SHP77 treated with DMSO at 0.1 percent for 48 hours (cell line): ENCODE measurements around the gene STK17A.
A peak's percentile ranks its signal among the peaks of the same experiment; 100 is the strongest.
"Not testable (repeated sequence)": the region's sequence is repeated elsewhere in the genome, so short reads cannot be mapped to it uniquely, and the experiment has no call there.

Source experiments
- DNase-seq: peaks from one replicate; lab custom pipeline; 2025; lab: John Stamatoyannopoulos, UW

STK17A gene

DNA sequence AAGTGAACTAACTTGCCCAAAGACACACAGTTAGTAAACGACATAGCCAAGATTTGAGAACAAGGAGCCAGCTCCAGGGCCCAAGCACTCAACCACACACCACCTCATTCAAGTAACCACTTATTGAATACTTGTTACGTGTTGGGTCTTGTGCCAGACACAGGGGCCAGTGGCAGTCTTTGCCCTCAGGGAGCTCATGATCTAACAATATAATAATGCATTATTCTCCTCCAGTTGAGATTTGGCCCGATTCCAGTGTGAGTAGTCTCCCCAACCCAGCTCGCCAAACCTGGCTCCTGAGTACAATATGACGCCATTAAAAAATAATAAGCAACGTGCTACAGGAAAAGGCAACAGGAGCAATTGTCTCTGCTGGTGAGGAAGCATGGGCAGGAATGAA lies 14.4 kb upstream of the STK17A start:
- no peak for DNase-seq

DNA sequence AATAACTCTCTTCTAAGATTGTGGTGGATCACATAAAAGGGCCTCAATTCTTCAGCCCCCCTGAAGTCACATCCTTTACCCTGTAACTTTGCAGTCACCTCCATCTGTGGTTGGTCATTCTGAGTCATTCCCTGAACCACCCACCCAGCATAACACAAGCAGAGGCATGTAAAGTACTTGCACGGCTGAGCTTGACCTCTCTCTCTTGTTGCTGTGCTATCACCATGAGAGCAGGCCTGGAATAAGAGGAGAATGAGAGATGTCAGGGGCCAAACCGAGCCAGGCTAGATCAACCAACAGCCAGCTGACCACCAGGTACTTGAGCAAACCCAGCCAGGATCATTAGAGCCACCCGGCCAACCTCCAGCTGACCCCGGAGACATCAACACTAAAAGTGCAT lies 13.5 kb upstream of the STK17A start:
- DNase-seq, result no peak

DNA sequence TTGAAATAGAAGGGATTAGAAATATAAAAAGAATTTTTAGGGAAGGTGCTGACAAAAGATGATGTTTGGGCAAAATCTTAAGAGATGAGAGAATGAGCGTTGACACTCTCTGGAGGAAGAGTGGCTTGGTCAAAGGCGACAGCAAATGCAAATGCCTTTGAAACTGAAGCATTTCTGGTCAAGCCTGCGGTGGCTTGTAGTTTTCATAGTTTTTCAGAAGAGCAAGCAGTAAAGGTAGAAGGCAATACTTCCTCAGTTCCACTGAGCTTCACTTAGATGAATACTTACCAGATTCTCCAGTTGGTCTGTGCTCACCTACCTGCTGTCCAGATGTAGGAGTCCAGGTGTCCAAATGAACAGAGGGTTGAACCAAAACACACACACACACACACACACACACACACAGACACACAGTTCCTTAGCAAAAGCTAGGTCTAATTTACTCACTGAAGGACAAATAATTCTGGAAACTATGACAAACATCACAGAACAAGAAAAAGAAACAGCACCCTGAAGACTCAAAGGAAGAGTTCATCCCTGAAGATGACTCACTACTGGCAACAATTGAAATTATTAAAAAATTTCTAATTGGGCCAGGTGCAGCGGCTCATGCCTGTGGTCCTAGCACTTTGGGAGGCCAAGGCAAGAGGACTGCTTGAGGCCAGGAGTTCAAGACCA lies 12.1 kb upstream of the STK17A start:
- no peak for DNase-seq

- no peak for DNase-seq
These were observed 10.3 kb upstream of the STK17A start for GRCh38 chr7:43572516-43573049.

DNA sequence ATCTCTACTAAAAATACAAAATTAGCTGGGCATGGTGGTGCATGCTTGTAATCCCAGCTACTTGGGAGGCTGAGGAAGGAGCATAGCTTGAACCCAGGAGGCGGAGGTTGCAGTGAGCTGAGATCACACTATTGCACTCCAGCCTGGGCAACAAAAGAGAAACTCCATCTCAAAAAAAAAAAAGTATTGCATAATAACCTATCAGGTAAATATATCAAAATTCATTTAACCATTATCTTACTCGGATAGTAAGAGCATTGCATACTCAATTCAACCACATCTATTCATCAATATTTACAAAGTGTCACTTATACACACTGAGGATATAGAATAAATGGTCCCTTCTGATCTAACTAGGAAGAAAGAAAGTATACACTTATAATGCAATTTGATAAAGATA lies 9.1 kb upstream of the STK17A start:
- not testable (repeated sequence) for DNase-seq

- no peak for DNase-seq
These were observed 7.4 kb upstream of the STK17A start for GRCh38 chr7:43575506-43575905.

DNA sequence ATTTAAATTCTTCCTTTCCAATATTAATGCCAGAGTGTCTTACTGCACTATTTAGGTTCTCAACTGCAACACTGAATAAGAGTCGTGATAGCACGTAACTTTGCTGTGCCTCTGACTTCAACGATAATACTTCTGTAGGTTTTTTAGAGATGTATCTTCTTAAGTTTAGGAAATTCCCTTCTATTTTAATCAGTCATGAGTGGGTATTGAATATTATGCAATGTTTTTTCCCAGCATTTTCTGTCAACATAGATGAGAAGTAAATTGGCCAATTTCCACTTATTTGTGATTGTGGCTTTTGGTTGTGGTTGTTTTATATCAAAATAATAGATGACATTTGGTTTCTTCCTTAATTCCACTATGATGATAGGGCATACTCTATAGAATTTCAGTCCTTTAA lies 6.7 kb upstream of the STK17A start:
- DNase-seq, result no peak

DNA sequence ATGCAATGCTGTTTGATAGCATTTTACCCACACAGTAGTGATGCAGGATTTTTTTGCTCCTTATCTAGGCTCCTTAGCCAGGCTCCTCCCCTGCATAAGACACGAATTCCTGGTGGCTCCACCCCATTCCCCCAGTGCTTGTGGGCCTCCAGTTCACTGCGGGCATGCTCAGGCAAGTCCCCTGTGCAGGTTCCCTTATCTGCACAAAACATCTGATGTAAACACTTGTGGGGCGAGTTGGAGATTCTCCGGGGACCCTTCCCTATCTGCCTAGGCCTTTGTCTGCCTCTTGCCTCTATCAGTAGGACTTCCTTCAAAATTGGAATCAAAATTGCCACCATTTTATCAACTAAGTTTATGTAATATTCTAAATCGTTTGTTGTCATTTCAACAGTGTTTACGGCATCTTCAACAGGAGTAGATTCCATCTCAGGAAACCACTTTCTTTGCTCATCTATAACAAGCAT lies 5.4 kb upstream of the STK17A start:
- no peak for DNase-seq

DNA sequence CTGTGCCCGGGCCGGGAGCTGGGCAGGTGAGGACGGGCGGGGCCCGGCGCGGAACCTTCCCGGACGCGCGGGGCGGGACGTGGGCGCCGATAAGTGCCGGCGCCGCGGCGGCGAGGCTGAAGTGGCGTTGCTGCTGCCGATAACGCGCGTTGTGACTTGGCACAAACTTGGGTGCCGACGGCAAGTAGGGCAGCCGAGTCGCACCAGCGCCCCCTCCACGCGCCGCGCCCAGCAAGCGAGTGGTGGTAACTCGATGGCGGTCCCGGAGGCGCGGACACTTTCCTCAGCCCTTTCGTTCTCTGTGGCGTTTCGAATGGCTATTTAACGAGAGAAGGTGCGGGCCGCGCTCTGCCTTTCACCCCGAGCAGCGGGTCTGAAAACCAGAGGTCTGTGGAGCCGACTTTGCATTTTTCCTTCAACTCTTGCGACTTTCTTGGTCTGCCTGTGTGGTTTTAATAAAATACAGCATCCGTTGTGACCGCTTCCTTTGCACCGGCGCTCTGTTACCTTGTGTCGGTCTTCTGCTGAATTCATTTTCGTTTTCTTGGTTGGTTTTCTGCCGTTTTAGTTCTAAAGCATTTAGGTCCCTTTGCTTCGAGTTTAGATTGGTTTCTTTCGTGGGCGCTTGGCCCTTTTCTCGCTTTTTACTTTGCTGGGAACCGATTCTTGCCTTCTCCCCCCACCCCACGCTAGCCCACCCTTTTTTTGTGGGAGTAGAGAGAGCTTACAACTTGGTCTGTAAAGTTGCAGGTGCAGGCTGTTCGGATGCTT lies 701 bp downstream of the STK17A start:
- peak; percentile 23 for DNase-seq

DNA sequence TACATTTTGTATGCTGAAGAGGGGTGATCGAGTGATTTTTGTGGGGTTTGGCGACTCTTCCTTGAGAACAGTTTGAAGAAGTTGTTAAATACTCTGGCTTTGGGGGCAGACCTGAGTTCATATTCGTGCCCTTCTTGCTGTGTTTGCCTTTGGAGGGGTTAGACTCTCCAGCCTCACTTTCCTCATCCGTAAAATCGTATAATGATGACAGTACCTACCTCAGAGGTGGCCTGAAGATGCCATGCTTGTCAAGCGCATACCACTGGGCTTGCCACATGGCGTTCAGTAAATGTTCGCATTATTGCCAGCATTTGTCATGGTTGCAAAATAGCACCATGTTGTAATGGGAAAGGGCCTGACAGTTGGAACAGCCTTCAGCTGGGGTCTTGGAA lies 1.3 kb downstream of the STK17A start:
- DNase-seq, result no peak

- DNase-seq, result not testable (repeated sequence)
These were observed 1.8 kb downstream of the STK17A start for GRCh38 chr7:43584733-43585132.

GRCh38 chr7:43585562-43585961 lies 2.7 kb downstream of the STK17A start:
- DNase-seq, result no peak

DNA sequence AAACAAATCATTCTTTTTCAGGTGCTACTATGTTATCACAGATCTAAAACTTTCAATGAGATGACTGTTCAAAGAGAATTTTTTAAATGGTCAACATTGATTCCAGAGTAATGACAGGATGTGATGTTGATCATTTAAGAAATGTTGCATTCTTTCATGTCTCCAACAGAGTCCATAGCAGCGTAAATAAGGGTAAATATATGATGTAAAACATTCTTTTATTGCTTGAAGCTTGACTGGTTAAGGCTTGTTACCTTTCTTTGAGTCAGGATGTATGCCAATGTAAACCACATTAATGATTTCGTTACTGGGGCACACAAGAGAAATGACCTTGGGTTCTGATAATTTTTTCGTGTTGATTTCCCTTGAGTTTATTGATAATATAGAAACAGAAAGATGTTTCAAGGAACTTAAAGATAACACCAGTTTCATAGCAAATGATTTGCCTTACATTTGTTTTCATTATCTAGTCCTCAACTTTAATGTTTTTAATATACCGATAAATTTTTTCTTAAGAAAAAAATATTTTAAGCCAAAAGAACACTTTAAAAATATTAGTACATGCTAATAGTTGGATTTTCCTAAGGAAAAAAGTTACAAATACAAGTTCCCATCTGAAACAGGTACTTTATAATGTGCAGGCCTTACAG lies 3.5 kb downstream of the STK17A start:
- no peak for DNase-seq

- peak; percentile 48 for DNase-seq
These were observed 5.7 kb downstream of the STK17A start for GRCh38 chr7:43588477-43589132.

GRCh38 chr7:43589133-43589478 lies 6.2 kb downstream of the STK17A start:
- no peak for DNase-seq

- no peak for DNase-seq
These were observed 6.8 kb downstream of the STK17A start for GRCh38 chr7:43589728-43590127.

- no peak for DNase-seq
These were observed 8.1 kb downstream of the STK17A start for GRCh38 chr7:43590862-43591557.

DNA sequence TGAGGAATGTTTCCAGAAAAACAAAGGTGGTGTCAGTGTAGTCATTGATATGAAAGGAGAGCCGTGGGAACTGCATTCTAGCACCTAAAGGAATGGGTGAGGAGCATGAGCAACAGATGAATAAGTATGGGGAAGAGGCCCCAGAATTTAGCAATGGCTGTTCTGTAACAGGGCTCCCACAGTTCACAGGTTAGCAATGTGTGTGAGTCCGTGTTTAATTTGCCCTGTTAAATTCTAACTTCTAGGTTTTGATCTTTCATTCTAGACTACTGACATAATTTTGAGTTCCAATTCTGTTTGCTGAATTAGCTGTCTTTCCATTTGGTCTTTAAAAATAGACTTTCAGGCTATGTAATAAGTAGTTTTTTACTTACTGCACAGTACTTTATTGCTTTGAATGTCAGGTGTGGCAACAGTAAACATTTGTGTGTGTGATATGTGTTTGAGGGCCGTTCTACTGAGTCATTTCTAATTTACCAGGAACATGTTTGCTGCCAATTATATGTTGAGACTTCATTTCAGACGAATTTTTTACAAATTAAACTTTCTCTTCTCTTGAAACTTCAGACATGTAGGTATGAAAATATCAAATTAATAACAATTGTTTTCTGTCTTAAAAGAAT lies 8.8 kb downstream of the STK17A start:
- DNase-seq, result no peak

- DNase-seq, result no peak
These were observed 9.4 kb downstream of the STK17A start for GRCh38 chr7:43592326-43592725.

DNA sequence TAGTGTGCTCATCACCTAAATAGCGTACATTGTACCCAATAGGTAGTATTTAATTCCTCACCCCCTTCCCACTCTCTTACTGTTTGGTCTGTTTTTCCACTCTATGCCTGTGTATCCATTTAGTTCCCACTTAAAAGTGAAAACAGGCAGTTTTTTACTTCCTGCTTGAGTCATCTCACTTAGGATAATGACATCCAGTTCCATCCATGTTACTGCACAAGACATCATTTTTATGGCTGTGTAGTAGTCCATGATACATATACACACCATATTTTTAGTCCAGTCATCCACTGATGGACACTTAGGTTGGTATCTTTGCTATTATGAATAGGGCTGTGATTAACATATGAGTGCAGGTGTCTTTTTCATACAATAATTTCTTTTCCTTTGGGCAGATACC lies 10.1 kb downstream of the STK17A start:
- no peak for DNase-seq

DNA sequence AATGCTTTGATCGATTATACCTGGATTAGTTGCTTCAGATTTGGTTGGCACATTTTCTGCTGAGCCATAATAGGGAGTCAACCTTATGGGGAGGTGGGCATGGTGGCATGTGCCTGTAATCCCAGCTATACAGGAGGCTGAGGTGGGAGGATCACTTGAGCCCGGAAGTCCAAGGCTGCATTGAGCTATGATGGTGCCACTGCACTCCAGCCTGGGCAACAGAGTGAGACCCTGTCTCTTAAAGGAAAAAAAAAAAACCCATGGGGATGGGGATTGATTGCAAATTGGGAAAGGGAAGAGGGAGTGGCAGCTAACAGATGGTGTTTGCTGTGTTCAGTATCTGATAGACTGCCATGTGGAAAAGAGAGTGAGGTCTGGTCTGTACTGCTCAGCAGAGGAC lies 11.1 kb downstream of the STK17A start:
- no peak for DNase-seq
